Panc1 (cell line): ENCODE results near the gene TNFSF12. TPM values are rescaled to one million over a fixed set of nuclear protein-coding genes. Genes with fewer than 3 reads are reported as not detected.

ENCODE experiments used
- ATAC-seq: fragments of 200-7000 bp; cut with Tn5 transposase; 2 replicates; pipeline ENCODE4 v1.9.1; 2020; ENCODE audit warnings: mild to moderate bottlenecking, moderate library complexity
- BruUV-seq: library from RNA; stranded (reverse); fragments of 400-500 nt; replicated peaks from 2 replicates; lab custom pipeline; 2021; lab: Mats Ljungman, UMichigan
- CTCF ChIA-PET: fragments of 300-600 bp; sonication (Branson Sonifier 250); formaldehyde crosslinking; loops from one replicate; lab custom pipeline; 2022; ENCODE audit warnings: antibody characterized with exemption; lab: Charles Lee
- POLR2A ChIA-PET: fragments of 300-600 bp; sonication (Branson Sonifier 250); formaldehyde crosslinking; loops from one replicate; lab custom pipeline; 2022; ENCODE audit warnings: antibody characterized with exemption; lab: Charles Lee
- DNase-seq: peaks from one replicate; pipeline ENCODE4 v3.0.0-alpha.2; 2010; ENCODE audit warnings: low read depth, low spot score
- H3K27ac ChIP-seq: 2 replicates; pipeline ENCODE4 v1.5.1; 2011; ENCODE audit warnings: mild to moderate bottlenecking, low read length, inconsistent platforms
- H3K27me3 ChIP-seq: fragments of 200-500 bp; sonication (Bioruptor generic); 2 replicates; pipeline ENCODE4 v1.6.0; 2014; ENCODE audit warnings: low read length, inconsistent platforms; ENCODE audit not compliant: control insufficient read depth, insufficient read depth
- H3K36me3 ChIP-seq: fragments of 200-500 bp; sonication (Bioruptor generic); 2 replicates; pipeline ENCODE4 v1.5.1; 2014; ENCODE audit warnings: inconsistent platforms, mild to moderate bottlenecking, low read length, moderate library complexity; ENCODE audit not compliant: control insufficient read depth, insufficient read depth
- H3K4me1 ChIP-seq: 2 replicates; pipeline ENCODE4 v1.5.1; 2011; ENCODE audit warnings: inconsistent platforms, mild to moderate bottlenecking, low read length, moderate library complexity; ENCODE audit not compliant: control insufficient read depth, insufficient read depth
- H3K4me3 ChIP-seq, 2 experiments: 2 replicates each; pipeline ENCODE4 v1.5.1; 2011 to 2012; ENCODE audit warnings: low read depth in 2 of 2, low read length in 2 of 2, mild to moderate bottlenecking in 2 of 2, inconsistent platforms in 1 of 2, moderate library complexity in 1 of 2
- H3K9me3 ChIP-seq: fragments of 200-500 bp; sonication (Bioruptor generic); 2 replicates; pipeline ENCODE4 v1.5.1; 2014; ENCODE audit warnings: low read depth, mild to moderate bottlenecking, inconsistent platforms, low read length, moderate library complexity; ENCODE audit not compliant: control insufficient read depth, insufficient read depth
- CTCF ChIP-seq: fragments of 450-650 bp; IDR thresholded peaks from 2 replicates; pipeline ENCODE4 v1.5.1; 2017; ENCODE audit warnings: mild to moderate bottlenecking
- POLR2AphosphoS5 ChIP-seq: IDR thresholded peaks from 2 replicates; pipeline ENCODE4 v1.6.1; 2012; ENCODE audit warnings: mild to moderate bottlenecking, low read depth, low read length, moderate library complexity
- SIN3A ChIP-seq: IDR thresholded peaks from 2 replicates; pipeline ENCODE4 v1.6.1; 2012; ENCODE audit warnings: low read depth, mild to moderate bottlenecking, low read length, moderate library complexity, borderline replicate concordance; ENCODE audit not compliant: insufficient read depth
- TCF7L2 ChIP-seq: IDR thresholded peaks from 2 replicates; pipeline ENCODE4 v1.6.1; 2011; ENCODE audit warnings: mild to moderate bottlenecking, low read depth, low read length, inconsistent platforms
- in situ Hi-C: cut with HindIII; loops from 2 replicates; pipeline ENCODE4 v1.10.0; 2016; ENCODE audit warnings: low sequenced_read_pairs, low pct_unique_long_range_greater_than_20kb
- intact Hi-C: fragments of 100-400 bp; cut with micrococcal nuclease; formaldehyde crosslinking; loops from one replicate; pipeline ENCODE4 v1.10.0; 2022; ENCODE audit not compliant: unreplicated experiment
- total RNA-seq: library from RNA; stranded (reverse); gene quantifications from one replicate; pipeline ENCODE4 v1.2.1, GENCODE V29; 2021; ENCODE audit not compliant: unreplicated experiment
- TF ChIP-seq, protein P1 (sequence below), 2 experiments: IDR thresholded peaks; 2 replicates each; pipeline ENCODE4 v1.6.1; 2011 to 2012; ENCODE audit warnings: low read depth in 2 of 2, control low read depth in 1 of 2, low read length in 1 of 2, mild to moderate bottlenecking in 1 of 2, moderate library complexity in 1 of 2; ENCODE audit not compliant: insufficient read depth in 1 of 2

TNFSF12 gene
- total RNA-seq, 1 experiment from 2014 or later = 12.6 TPM

DNA sequence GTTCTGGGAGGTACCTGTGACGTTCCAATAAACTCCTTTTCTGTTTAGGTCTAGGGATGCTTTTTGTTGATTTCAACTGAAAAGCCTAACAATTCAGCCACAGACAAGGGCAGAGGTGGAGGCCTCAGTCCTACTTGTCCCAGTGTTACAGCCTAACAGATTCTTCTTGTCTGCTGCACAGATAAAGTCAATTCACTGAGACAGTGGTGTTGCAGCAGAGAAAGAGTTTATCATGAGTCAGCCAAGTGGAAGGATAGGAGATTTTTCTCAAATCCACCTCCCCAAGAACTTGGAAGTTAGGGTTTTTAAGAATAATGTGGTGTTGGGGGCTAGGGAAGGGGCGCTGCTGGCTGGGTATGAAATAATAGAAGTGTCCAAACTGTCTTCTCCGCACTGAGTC is 10.8 kb upstream of the TNFSF12 start:
- no peak for TF ChIP-seq SIN3A
- TF ChIP-seq TCF7L2 = no peak
- TF ChIP-seq, protein P1, sequence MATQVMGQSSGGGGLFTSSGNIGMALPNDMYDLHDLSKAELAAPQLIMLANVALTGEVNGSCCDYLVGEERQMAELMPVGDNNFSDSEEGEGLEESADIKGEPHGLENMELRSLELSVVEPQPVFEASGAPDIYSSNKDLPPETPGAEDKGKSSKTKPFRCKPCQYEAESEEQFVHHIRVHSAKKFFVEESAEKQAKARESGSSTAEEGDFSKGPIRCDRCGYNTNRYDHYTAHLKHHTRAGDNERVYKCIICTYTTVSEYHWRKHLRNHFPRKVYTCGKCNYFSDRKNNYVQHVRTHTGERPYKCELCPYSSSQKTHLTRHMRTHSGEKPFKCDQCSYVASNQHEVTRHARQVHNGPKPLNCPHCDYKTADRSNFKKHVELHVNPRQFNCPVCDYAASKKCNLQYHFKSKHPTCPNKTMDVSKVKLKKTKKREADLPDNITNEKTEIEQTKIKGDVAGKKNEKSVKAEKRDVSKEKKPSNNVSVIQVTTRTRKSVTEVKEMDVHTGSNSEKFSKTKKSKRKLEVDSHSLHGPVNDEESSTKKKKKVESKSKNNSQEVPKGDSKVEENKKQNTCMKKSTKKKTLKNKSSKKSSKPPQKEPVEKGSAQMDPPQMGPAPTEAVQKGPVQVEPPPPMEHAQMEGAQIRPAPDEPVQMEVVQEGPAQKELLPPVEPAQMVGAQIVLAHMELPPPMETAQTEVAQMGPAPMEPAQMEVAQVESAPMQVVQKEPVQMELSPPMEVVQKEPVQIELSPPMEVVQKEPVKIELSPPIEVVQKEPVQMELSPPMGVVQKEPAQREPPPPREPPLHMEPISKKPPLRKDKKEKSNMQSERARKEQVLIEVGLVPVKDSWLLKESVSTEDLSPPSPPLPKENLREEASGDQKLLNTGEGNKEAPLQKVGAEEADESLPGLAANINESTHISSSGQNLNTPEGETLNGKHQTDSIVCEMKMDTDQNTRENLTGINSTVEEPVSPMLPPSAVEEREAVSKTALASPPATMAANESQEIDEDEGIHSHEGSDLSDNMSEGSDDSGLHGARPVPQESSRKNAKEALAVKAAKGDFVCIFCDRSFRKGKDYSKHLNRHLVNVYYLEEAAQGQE (IDR thresholded peaks at IDR 0.05; ENCODE audit: insufficient read depth in 1 of 2, low read depth in 2 of 2, low read length in 1 of 2) = no peak
- no peak for TF ChIP-seq CTCF
- no peak for TF ChIP-seq POLR2AphosphoS5
- no peaks in the 10 kb centered on the region for H3K4me1 ChIP-seq
- ChIA-PET CTCF (interaction anchor here (0.6 kb wide), 1 partner anchor 84 kb away, joined by 5 read pairs; no protein-coding TSS in a partner anchor), POLR2A (interaction anchor here (0.5 kb wide), 1 partner anchor 163 kb away, joined by 3 read pairs; no protein-coding TSS in a partner anchor)
- intact Hi-C loops (no loop called here), in situ Hi-C loops (no loop called here)
- no peaks in the 10 kb centered on the region for H3K9me3 ChIP-seq
- DNase-seq = no peak
- no peak for ATAC-seq
- no TSS peak for BruUV-seq
- no peak overlapping the region for H3K4me3 ChIP-seq
- no peaks in the 10 kb centered on the region for H3K36me3 ChIP-seq
- H3K27ac ChIP-seq = no peak overlapping the region
- H3K27me3 ChIP-seq = no peaks in the 10 kb centered on the region

DNA sequence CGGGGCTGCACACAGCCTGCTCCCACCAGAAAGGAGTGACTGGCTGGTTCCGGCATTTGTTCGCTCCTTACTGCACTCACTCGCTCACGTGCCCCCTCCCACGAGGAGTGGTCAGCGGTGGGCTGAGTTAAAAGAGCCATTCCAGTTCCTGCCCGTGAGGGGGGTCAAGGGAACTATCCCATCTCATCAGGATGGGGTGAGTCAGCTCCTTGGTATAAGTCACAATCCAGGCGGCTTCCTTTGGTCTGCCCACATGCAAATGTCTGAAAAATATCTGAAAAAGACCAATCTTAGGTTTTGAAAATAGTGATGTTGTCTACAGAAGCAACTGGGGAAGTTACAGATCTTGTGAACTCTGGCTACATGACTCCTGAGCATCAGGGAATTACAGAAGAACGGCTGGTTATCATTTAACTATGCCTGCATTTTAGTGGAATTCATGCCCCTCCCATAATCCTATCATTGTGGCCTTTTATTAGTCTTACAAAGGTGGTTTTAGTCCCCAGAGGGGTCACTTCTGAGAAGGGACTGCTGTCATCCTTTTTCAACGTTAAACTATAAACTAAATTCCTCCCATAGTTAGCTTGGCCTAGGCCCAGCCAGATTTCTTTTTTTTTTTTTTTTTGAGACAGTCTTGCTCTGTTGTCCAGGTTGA is 9.8 kb upstream of the TNFSF12 start:
- no TSS peak for BruUV-seq
- ChIA-PET POLR2A (interaction anchor here (0.6 kb wide), 1 partner anchor 12 kb away, joined by 4 read pairs; no protein-coding TSS in a partner anchor), CTCF (no interaction called here)
- Histone ChIP-seq H3K9me3 (no peaks in the 10 kb centered on the region), H3K4me3 (no peak overlapping the region), H3K4me1 (no peaks in the 10 kb centered on the region), H3K27ac (no peak overlapping the region), H3K36me3 (no peaks in the 10 kb centered on the region), H3K27me3 (no peaks in the 10 kb centered on the region)
- ATAC-seq = no peak
- intact Hi-C loops = no loop called here
- DNase-seq = no peak
- in situ Hi-C loops = no loop called here
- TF ChIP-seq CTCF (no peak), TCF7L2 (no peak), SIN3A (no peak), POLR2AphosphoS5 (no peak)
